HT1080 (cell line): ENCODE measurements around the gene GDPD2. TPM values are rescaled to one million over a fixed set of nuclear protein-coding genes. Genes with fewer than 3 reads are reported as not detected.
A peak's percentile ranks its signal among the peaks of the same experiment; 100 is the strongest.
"Not testable (repeated sequence)": the region's sequence is repeated elsewhere in the genome, so short reads cannot be mapped to it uniquely, and the experiment has no call there.

ENCODE experiments used
- DNase-seq: peaks from one replicate; pipeline ENCODE4 v3.0.0-alpha.2; 2015; ENCODE audit warnings: low read depth
- polyA plus RNA-seq, 2 experiments: library from polyadenylated mRNA; depleted of rRNA; stranded (reverse); fragments of >200 nt; gene quantifications; 2 replicates each; pipeline ENCODE4 v1.2.3, GENCODE V29; 2015
- total RNA-seq: library from RNA; depleted of rRNA; stranded (reverse); fragments of >200 nt; shearing (Covaris generic); gene quantifications from 2 replicates; pipeline ENCODE4 v1.2.3, GENCODE V29; 2014; rRNA removed

Gene GDPD2, protein sequence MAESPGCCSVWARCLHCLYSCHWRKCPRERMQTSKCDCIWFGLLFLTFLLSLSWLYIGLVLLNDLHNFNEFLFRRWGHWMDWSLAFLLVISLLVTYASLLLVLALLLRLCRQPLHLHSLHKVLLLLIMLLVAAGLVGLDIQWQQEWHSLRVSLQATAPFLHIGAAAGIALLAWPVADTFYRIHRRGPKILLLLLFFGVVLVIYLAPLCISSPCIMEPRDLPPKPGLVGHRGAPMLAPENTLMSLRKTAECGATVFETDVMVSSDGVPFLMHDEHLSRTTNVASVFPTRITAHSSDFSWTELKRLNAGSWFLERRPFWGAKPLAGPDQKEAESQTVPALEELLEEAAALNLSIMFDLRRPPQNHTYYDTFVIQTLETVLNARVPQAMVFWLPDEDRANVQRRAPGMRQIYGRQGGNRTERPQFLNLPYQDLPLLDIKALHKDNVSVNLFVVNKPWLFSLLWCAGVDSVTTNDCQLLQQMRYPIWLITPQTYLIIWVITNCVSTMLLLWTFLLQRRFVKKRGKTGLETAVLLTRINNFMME
- 0.11 TPM in 1 of 2 replicates, not detected in the other for total RNA-seq
- not detected in 2 replicates for polyA plus RNA-seq (2015; cell fraction: cytosol; rRNA removed)
- 0.20 TPM in 1 of 2 replicates, not detected in the other for polyA plus RNA-seq (2015; cell fraction: nucleus; rRNA removed)

DNA sequence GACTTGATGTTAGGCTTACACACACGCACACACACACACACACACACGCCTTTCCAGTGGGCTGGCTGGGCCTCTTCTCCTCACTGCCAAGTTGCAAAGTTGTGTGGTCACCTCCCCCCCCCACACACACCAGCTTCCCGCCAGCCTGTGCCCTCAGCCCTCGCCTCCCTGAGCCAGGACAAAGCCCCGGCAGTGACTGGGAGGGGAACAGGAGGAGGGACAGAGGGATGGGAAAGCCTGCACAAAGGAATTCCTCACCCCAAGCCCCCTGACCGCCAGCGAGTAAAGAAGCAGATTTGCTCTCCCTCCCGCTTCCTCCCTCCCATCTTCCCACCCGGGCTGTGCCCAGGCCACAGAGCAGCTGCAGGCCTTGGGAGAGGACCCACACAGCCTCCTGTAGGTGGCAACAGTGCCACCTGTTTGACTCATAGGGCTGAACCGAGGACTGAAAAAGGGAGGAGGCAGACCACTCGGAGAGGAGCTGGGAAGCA, at the start of gene GDPD2:
TSS of gene GDPD2 (plus strand) at position 464 of the 491 bp plus-strand sequence. CDS start 1,671 bp downstream, outside the sequence.
- peak; percentile 27 for DNase-seq

DNA sequence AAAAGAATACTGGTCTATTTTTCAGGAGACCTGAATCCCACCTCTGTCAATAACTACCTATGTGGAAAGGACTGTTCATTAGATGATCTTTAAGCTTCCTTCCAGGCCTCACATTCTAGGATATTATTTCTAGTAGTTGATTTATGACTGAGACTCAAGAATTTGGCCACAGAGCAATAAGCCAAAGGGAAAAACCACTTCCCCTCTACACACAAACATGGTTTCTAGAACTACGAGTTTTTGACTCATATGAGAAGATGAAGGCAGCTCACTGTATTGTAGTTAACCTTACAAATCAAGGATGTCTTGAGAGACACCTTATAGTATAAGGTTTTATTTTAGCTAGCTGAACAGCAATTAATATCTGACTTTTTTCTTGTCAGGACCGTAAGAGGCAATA, 36.9 kb upstream of the GDPD2 start:
- DNase-seq, result no peak

DNA sequence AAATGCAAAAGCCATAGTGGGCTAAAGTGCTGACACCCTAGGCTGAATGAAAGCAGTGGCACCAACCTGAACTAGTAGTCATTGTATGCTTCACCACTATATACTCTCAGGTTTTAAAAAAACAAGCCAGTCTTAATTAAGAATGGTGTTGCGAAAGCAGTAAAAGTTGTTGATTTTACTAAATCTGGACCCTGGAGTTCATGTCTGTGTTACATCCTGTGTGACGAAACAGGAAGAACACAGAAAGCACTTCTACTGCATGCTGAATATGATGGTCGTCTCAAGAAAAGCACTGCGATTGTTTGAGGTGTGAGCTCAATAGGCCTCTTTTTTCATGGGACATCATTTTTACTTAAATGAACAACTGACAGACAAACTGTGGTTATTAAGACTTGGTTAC, 24.2 kb upstream of the GDPD2 start:
- DNase-seq, result no peak

DNA sequence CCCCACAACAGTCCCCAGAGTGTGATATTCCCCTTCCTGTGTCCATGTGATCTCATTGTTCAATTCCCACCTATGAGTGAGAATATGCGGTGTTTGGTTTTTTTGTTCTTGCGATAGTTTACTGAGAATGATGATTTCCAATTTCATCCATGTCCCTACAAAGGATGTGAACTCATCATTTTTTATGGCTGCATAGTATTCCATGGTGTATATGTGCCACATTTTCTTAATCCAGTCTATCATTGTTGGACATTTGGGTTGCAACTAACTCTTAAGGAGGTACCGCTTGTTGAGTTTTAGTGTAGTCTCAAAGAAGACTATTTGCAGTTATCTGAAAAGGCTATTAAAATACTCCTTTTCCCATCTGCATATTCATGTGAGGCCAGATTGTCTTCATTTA, 22.9 kb upstream of the GDPD2 start:
- DNase-seq, result not testable (repeated sequence)

DNA sequence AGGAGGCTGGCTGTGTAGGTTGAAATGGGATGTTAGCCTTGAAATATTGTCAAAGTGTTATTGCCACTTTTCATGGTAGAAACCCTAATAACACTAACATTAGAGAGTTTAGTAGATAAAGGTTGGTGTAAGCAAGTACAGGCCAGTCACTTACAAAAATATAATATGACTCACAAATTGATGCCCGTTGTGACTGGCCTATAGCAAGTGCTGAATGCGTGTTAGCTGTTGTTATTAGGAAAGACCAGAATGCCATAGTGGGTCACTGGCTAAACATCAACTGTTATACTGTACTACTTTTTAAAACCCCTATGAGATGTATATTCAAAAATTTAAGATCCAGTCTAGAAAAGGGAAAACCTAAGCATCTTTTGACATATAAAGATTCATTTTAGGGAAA, 20.4 kb upstream of the GDPD2 start:
- DNase-seq, result no peak

DNA sequence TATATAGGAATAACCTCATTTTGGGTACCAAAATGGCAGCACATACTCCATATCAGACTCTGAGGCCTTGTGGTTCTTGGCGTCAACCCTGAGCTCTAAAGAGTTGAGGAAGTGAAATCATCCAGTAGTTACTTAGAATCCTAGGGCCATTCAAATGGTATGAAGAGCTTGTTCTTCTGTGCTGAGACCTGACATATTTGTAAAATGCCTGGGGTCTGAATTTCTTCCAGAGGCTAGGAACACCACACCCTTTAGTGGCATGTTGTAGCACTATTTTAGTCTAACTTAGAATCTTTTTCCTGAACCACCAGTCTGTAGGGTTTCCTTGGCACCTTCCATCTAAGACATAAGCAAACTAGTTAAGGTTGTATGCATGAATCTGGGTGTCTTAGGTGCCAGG, 18.1 kb upstream of the GDPD2 start:
- DNase-seq, result no peak

DNA sequence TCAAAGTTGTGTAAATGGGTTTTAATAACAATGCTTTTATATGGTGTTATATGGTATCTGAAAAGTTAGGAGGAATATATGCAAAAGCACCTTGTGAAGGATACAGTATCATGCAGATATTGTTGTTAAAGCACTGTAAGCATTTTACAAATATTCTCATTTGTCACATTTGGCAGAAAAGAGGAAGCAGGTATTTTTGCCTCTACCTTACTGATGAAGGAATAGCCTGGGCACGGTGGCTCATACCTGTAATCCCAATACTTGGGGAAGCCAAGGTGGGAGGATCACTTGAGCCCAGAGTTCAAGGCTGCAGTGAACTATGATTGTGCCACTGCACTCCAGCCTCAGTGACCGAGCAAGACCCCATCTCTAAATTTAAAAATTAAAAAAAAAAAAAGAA, 12.2 kb upstream of the GDPD2 start:
- no peak for DNase-seq

DNA sequence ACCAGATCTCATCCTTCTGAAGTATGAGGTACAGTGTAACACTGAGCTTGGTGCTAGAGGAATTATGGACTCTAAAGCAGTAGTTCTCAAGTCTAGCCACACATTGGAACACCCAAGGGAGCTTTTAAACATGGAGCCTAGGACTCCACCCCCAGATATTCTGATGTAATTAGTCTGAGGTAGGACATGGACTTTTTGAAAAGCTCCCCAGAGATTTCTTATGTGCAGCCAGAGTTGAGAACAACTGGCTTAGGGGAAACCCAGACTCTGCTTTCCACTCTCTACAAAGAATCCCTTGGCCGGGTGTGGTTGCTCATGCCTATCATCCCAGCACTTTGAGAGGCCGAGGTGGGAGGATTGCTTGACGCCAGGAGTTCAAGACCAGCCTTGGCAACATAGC, 11.6 kb upstream of the GDPD2 start:
- no peak for DNase-seq

DNA sequence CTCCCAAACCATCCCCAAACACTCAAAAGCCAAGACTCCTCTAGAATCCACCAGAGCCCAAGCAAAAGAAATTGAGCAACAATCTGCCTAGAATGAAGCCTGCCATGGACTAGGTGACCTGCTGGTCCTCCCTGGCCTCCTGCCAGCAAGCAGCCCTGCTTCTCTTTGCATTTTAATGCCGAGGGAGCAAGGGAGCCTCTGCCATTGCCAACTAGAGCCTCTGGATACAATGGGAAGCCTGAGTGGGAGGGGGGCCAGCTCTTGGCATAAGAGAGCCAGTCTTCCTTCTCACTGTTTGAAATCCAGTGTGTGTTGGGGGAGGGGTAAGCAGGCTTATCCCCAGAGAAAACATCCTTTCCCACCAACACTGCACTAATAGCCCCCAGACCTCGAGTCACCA, 1.5 kb upstream of the GDPD2 start:
- no peak for DNase-seq

DNA sequence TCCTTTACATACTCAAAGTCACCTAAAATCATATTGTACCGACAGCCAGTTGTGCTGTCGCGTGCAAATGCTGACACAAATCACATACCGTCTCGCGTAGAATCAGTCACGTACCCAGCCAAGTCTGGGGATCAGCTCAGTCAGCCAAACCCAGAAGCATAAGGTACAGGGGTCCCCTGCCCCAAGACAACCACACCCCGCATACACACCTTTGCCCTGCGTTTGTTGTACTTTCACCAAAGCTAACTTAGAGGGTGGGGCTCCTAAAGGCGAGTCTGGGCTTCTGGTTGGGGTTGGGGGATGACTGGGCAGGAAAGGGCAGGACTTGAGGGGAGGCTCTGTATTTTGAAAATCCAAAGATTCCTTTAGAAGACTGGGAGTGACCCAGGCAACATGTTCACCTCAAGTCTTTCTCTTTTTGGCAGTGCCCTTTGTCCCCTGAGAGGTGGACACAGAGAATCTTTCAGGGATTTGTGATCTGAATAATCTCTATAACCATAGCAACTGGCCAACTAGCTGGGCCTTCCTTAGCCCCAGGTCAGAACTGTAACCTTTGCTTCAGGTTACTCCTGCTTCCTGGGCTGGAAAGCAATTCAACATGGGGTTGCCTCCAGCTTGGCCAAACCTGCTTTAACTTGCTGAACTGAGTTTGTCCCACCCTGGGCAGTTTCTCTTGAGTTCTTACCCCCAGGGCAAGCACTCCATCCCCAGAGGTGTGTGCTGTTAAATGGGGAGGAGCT, 992 bp downstream of the GDPD2 start:
- DNase-seq, result no peak

DNA sequence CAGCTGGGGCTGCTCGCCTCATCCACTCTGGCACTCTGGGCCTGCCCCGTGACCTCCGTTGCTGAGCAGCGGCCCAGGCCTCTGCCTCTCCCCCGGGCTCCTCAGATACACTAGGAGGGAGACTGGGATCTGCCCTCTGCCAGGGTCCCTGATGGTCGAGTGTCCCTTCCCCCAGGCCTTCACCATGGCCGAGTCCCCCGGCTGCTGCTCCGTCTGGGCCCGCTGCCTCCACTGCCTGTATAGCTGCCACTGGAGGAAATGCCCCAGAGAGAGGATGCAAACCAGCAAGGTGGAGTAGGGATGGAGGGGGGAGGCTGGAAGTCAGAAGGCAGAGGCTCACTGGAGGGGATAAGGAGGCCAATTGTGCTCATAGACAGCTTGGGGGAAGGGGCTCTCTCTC, 1.7 kb downstream of the GDPD2 start:
- DNase-seq, result no peak

DNA sequence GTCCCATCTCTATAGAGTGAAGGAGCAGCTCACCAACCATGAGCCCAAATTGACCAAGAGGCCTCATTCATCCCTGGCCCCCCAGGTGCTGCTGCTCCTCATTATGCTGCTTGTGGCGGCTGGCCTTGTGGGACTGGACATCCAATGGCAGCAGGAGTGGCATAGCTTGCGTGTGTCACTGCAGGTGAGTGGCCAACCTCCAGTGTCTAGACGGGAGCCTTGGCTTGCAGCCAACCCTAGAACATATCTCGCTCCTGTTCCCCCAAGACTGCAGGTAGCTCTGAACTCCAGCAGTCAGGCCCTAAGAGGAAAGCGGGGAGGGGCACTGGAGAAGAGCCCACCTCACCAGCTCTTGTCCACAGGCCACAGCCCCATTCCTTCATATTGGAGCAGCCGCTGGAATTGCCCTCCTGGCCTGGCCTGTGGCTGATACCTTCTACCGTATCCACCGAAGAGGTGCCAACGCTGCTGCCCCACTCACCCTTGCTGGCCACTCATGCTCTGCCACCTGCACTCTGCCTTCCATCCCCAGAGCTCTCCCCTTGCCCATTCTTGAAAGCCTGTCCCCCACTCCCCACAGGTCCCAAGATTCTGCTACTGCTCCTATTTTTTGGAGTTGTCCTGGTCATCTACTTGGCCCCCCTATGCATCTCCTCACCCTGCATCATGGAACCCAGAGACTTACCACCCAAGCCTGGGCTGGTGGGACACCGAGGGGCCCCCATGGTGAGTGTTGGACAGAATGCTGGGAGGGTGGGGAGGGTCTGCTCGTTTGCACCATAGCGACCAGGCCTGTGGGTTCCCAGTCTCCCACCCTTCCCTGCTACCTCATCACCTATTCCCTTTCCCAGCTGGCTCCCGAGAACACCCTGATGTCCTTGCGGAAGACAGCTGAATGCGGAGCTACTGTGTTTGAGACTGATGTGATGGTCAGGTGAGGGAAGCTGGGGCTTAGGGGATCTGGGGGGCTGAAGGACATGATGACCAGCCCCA, 3.5 kb downstream of the GDPD2 start:
- no peak for DNase-seq

DNA sequence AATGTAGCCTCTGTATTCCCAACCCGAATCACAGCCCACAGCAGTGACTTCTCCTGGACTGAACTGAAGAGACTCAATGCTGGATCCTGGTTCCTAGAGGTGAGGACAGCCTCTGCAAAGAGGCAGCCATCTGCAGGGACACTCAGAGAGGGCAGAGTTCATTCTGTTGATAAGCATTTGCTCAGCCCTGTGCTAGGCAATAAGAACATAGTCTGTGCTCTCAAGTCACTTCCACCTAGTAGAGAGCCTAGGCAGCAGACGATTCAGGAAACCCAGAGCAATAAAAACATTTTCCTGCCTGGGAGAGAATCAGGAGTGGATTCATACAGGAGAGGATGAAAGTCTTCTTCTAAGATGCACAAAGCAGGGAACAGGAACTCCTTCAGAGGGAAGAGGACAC, 4.3 kb downstream of the GDPD2 start:
- DNase-seq, result no peak

DNA sequence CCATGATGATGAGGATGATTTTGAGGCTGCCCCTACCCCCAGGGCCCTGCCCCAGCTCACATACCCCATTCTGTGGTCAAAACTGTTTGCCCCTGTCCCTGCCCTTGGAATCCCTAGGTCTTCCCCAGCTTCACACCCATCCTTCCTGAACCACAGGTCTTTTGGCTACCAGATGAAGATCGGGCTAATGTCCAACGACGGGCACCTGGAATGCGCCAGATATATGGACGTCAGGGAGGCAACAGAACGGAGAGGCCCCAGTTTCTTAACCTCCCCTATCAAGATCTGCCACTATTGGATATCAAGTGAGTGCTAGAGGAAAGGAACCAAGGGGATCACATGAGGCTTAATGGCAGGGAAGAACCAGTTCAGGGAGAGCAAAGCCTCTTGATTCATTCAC, 6.6 kb downstream of the GDPD2 start:
- DNase-seq, result no peak

DNA sequence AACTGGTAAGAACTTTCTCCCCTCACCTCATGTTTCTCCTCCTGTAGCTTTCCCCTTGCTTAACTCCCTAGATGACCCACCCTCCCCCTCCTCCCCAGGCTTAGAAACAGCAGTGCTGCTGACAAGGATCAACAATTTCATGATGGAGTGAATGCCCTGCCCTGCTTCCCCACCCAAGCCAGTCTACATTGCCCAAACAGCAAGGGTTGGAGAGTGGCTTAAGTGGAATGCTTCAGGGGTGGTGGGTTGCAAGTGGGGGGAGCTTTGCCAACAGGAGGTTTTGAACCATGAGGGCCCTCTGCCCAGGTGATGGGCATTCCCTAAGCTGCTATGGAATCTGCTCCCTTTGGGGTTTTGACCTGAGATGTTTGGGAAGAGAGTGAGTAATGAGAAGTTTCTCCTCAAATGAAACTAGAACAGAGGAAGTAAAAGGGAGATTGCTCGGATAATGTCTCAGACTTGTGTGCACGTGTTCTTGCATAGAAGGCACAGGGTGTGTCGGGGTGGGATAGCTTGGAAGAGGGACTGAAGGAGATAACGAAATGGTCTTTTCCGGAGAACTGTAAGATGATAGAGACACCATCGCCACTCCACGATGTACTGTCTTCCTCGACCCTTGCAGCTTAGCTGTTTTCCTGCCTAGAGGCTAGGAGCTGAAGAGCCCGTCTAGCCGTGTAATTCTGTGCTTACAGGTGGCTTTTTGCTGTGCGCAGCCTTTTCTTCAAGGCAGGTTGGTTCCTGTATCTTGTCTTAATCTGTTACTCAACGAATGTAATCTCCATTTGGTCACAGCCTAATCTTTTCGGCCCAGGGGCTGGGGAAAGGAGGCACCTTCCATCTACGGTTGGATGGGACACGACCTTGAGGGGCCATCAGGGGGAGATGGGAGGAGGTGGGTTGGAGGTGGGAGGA, 10.1 kb downstream of the GDPD2 start:
- no peak for DNase-seq

DNA sequence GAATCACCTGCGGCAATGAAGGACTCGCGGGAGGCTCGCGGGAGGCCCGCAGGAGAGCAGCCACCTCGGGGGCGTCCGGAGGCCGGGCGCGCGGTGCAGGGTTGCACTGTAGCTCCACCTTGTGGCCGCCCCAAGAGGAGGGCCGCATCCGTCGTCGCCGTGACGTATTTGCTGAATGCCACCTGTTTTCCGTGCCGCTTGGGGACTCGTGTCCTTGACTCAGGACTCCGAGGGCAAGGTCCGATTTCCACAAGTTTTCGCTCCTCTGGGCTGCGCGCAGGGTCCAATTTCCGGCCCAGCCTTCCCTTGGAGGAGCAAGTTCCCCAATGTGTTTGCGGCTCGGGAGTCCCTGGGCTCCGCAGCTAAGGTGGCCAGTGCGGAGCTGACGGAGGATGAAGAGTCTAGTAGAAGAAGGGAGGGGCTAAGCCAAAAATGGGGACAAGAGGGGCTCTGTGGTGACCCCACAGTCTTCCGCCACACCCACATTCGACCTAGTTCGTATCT, 10.8 kb downstream of the GDPD2 start:
- DNase-seq, result peak; percentile 56

DNA sequence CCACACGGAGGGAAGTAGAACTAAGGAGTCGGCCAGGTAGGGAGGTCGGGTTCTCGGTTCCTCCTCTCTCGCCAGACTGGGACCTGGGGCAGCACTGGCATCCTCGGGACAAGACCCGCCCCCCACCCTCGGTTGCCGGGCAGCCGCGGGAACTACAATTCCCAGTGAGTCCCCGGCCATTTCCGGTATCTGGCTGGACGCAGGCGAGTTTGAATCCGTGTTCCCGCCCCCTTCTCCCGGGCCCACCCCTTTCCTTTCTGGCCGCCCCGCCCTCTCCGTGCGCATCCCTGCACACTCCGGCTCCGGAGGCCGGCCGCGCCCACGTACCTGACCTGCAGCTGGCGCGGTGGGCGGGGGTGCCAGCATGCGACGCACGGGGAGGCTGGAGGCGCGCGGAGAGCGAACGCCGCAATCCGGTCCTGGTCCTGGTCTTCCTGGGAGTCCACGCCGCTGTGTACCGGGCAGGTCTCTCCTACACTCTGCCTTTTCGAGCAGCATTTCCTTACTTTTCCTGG, 11.3 kb downstream of the GDPD2 start:
- peak; percentile 83 for DNase-seq

DNA sequence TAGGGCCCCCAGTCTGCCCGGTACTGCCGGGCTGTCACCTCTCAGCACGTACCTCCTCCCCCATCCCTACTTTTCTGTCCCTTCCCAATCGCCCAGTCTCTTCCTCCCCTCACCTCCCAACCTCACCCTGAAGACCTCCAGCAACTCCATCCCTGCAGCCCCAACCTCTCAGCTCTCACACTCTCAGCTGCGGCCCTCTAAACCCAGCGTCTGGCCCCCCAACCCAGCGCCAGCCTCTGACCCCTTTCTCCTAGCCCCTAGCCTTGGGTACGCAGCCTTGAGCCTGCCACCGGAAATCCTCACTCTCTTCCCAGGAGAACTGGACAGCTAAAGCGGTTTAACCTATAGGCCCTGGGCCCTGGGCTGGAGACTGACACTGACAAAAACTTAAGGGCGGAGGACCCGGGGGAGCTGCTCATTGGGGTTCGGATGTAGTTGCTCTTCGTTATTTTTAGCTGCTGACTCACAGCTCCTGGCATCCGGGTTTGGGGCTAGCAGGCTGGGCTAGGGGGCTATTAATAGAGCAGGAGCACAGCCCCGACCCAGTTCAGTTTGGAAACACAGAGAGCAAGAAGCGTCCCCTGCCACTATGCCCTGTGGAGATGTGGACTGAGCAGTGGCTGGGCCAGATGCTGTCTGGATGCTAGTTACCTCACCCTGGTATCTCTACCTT, 11.9 kb downstream of the GDPD2 start:
- peak; percentile 58 for DNase-seq

DNA sequence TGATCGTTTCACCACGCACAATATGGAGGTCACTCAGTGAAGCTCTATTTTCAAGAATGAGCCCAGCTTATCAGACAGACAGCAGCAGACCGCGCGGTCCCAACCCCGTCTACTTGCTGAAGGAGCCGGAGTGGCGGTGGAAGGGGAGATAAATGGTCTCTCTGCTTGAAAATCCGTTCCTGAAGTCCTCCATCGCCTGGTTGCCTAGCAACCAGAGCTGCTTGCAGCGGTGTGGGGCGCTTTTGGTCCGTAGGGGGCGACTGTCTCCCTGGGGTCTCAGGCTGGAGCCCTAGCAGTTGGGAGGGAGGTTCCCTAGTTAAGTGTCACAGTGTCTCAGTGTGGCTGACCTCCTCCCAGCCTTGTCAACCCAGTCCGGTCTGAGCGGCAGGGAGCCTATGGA, 13.2 kb downstream of the GDPD2 start:
- DNase-seq, result no peak
